ENCODE data around the gene SLC26A5. TPM values are rescaled to one million over a fixed set of nuclear protein-coding genes. Genes with fewer than 3 reads are reported as not detected.

Gene SLC26A5, protein sequence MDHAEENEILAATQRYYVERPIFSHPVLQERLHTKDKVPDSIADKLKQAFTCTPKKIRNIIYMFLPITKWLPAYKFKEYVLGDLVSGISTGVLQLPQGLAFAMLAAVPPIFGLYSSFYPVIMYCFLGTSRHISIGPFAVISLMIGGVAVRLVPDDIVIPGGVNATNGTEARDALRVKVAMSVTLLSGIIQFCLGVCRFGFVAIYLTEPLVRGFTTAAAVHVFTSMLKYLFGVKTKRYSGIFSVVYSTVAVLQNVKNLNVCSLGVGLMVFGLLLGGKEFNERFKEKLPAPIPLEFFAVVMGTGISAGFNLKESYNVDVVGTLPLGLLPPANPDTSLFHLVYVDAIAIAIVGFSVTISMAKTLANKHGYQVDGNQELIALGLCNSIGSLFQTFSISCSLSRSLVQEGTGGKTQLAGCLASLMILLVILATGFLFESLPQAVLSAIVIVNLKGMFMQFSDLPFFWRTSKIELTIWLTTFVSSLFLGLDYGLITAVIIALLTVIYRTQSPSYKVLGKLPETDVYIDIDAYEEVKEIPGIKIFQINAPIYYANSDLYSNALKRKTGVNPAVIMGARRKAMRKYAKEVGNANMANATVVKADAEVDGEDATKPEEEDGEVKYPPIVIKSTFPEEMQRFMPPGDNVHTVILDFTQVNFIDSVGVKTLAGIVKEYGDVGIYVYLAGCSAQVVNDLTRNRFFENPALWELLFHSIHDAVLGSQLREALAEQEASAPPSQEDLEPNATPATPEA
- not detected in 5 replicates for total RNA-seq (2022; extraction: Qiagen RNA extraction)

DNA sequence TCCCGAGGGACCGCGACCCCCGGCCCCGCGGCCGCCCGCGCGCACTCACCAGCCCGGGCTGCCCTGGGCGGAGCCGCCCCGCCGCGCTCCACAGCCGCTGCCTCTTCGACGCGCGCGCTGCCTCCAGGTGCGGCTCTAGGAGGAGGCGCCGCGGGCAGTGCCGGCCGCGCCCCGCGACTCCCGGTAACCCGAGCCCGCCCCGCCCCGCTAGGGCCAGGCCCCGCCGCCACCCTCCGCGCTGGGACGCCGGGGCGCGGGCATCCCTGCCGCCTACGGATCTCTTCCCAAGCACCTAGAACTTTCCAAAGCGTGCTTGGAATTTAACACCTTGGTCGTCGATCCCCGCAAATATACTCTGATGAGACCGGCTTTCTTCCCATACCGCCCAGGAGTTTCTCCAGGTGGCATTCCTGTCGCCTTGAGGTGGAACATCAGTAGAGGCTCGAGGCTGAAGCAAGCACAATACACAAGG, at the start of gene SLC26A5:
Gene SLC26A5, minus strand, starts transcription at position 159 of the 472 bp plus-strand sequence. CDS start 24,693 bp downstream, outside the sequence.

DNA sequence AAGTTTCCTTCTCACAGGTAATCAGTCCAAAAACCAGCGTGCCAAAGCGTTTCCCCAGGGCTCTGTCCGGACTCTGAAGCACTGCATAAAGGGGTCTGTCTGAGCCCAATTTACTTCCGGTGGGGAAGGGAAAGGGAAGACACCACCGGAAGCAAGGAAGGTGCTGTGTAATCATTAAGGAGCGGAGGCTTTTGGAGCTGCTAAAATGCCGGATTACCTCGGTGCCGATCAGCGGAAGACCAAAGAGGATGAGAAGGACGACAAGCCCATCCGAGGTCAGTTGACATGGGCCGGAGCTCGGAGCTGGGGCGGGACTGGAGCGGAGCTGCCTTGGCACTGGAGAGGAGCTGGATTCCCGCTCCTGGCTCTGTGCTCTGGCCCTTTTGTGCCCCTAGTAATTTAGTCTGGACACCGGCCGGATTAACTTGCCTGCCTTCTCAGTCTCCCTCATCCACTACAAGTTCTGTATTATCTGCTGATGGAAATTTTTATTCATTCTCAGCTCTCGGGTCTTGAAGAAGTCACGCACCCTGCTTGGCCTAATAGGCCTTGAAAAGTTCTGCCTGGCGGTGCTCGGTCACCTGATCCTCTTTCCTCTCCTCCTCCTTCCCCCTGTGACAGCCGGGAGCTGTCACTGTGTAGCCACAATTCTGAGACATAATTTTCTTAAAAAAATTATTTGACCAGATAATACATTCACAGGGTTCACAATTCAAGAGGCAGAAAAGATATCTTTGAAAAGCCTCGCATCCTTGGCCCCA, 98.3 kb downstream of the SLC26A5 start, which contains the start of gene PSMC2:
Gene PSMC2, plus strand, starts transcription at position 137 of the 761 bp plus-strand sequence. Its CDS starts 69 bp downstream, at position 206.

DNA sequence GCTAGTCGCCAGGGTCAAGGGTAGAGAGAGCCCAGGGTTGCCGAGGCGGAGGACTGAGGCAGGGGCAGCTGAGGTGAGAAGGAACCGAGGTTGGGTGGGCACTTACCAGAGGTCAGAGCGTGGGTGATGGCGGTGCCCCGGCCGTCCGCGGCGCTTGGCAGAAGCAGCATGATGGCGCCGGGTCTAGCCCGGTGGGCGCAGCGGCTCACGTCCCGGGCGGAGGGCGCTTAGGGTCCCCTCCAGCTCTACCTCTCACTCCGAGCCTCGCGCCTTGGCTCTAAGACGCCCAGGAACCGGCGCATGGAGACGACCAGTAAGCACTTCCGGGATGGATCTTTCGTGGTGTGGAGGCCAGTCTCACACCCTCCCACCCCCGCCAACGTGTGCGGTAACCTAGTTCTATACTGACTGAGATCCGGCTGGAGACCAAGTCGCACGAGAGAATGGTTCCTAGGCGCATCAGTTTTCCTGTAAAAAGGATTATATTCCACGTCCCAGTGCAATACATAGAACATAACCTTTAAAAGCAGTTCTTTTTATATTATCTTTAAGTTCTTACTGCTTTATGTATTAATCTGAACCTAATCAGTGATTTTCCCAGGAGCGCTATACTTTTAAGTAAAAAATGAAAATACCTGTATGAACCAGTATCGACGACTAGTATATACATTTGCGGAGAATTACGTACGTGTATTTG, 101.4 kb downstream of the SLC26A5 start, which contains the start of gene DNAJC2:
Gene DNAJC2, minus strand, starts transcription at position 315 of the 697 bp plus-strand sequence. Its CDS starts 145 bp downstream, at position 170.

Other genes with a start within 250 kb of the SLC26A5 start
- gene PMPCB, start 148.8 kb downstream of the SLC26A5 start, total RNA-seq (2022; extraction: Qiagen RNA extraction) = 58.7 to 72.4 TPM (median 62.8 TPM) in 5 replicates
- gene DNAJC2, start 101.4 kb downstream of the SLC26A5 start, total RNA-seq (2022; extraction: Qiagen RNA extraction) = 39.2 to 43.2 TPM (median 40.5 TPM) in 5 replicates
- 158 to 202 TPM (median 159 TPM) in 5 replicates for gene PSMC2, start 98.6 kb downstream of the SLC26A5 start, total RNA-seq (2022; extraction: Qiagen RNA extraction)

All from A549 treated with dexamethasone at 1 μM for 4 hours (cell line).